Ramos (cell line): ENCODE results near the gene HOXB1.
"Not testable (repeated sequence)": the region's sequence is repeated elsewhere in the genome, so short reads cannot be mapped to it uniquely, and the experiment has no call there.

Experiments
- in situ Hi-C: fragments of 300-500 bp; cut with MboI; formaldehyde crosslinking; loops from one replicate; pipeline ENCODE4 v1.14.3; 2022; ENCODE audit warnings: low sequenced_read_pairs; ENCODE audit not compliant: unreplicated experiment

The HOXB1 gene

GRCh38 chr17:48526608-48527546 is 3.9 kb downstream of the HOXB1 start:
- in situ Hi-C loops = no loop called here

- in situ Hi-C loops = no loop called here
Observed at GRCh38 chr17:48523010-48523409, 7.8 kb downstream of the HOXB1 start.

GRCh38 chr17:48522031-48522653 is 8.7 kb downstream of the HOXB1 start:
- in situ Hi-C loops = no loop called here

GRCh38 chr17:48520631-48521079 is 10.2 kb downstream of the HOXB1 start:
- in situ Hi-C loops = no loop called here

GRCh38 chr17:48519427-48519826 is 11.4 kb downstream of the HOXB1 start:
- in situ Hi-C loops = no loop called here

GRCh38 chr17:48517478-48517877 is 13.3 kb downstream of the HOXB1 start:
- in situ Hi-C loops = no loop called here

GRCh38 chr17:48515925-48516900 is 14.6 kb downstream of the HOXB1 start:
- in situ Hi-C loops = no loop called here

GRCh38 chr17:48514477-48514876 is 16.3 kb downstream of the HOXB1 start:
- in situ Hi-C loops = no loop called here

- in situ Hi-C loops = no loop called here
Observed at GRCh38 chr17:48513666-48514455, 16.9 kb downstream of the HOXB1 start.

- in situ Hi-C loops = no loop called here
Observed at GRCh38 chr17:48513097-48513496, 17.7 kb downstream of the HOXB1 start.

GRCh38 chr17:48510761-48511604 is 19.8 kb downstream of the HOXB1 start:
- in situ Hi-C loops = no loop called here

- in situ Hi-C loops = no loop called here
Observed at GRCh38 chr17:48510381-48510760, 20.4 kb downstream of the HOXB1 start.

GRCh38 chr17:48509708-48510107 is 21.1 kb downstream of the HOXB1 start:
- in situ Hi-C loops = not testable (repeated sequence)

- in situ Hi-C loops = no loop called here
Observed at GRCh38 chr17:48506246-48506645, 24.6 kb downstream of the HOXB1 start.

GRCh38 chr17:48505788-48506187 is 25.0 kb downstream of the HOXB1 start:
- in situ Hi-C loops = no loop called here

GRCh38 chr17:48504953-48505352 is 25.9 kb downstream of the HOXB1 start:
- in situ Hi-C loops = no loop called here

GRCh38 chr17:48503747-48504146 is 27.1 kb downstream of the HOXB1 start:
- in situ Hi-C loops = no loop called here

- in situ Hi-C loops = no loop called here
Observed at GRCh38 chr17:48502901-48503300, 27.9 kb downstream of the HOXB1 start.

GRCh38 chr17:48502312-48502711 is 28.5 kb downstream of the HOXB1 start:
- in situ Hi-C loops = no loop called here
